B cell (primary cell): ENCODE measurements around the gene FAM227B.

ENCODE experiments used
- CTCF ChIP-seq: fragments of 200-600 bp; IDR thresholded peaks from one replicate; pipeline ENCODE4 v1.8.0; 2022; ENCODE audit warnings: antibody characterized with exemption, mild to moderate bottlenecking
- EZH2 ChIP-seq: IDR thresholded peaks from 2 replicates; pipeline ENCODE4 v1.6.1; 2012; ENCODE audit warnings: borderline replicate concordance, low read depth, mild to moderate bottlenecking, moderate library complexity, low read length; ENCODE audit not compliant: insufficient read depth, poor library complexity, severe bottlenecking

- TF ChIP-seq CTCF (no peak), EZH2 (no peak)
Measured at GRCh38 chr15:49664716-49665115, 44.1 kb upstream of the FAM227B start.
